HG03520 (cell line): Measurements from ENCODE around the gene KDM1A.
"Not testable (repeated sequence)": the region's sequence is repeated elsewhere in the genome, so short reads cannot be mapped to it uniquely, and the experiment has no call there.

Source experiments
- ATAC-seq: cut with Tn5 transposase; IDR thresholded peaks from one replicate; pipeline ENCODE4 v1.9.1; 2021; ENCODE audit warnings: mild to moderate bottlenecking, moderate library complexity; ENCODE audit not compliant: unreplicated experiment

Gene KDM1A

GRCh38 chr1:23019094-23019862 is at the start of gene KDM1A:
TSS of gene KDM1A (plus strand) at chr1:23019468. CDS start at chr1:23019597, 129 bp downstream.
- ATAC-seq: peak; percentile 86

GRCh38 chr1:22970096-22970495 is 49.2 kb upstream of the KDM1A start:
- ATAC-seq: no peak

- ATAC-seq: no peak
Observed at GRCh38 chr1:22971161-22971560, 48.1 kb upstream of the KDM1A start.

- no peak for ATAC-seq
Observed at GRCh38 chr1:22971611-22972405, 47.5 kb upstream of the KDM1A start.

- no peak for ATAC-seq
Observed at GRCh38 chr1:22972760-22973159, 46.5 kb upstream of the KDM1A start, which contains the start of gene LACTBL1. TSS of gene LACTBL1 (minus strand) at chr1:22972866. CDS start at chr1:22972316, 550 bp downstream.

- no peak for ATAC-seq
Observed at GRCh38 chr1:22975694-22976093, 43.6 kb upstream of the KDM1A start.

- ATAC-seq: no peak
Observed at GRCh38 chr1:22976127-22976460, 43.2 kb upstream of the KDM1A start.

- no peak for ATAC-seq
Observed at GRCh38 chr1:22976461-22977243, 42.6 kb upstream of the KDM1A start.

GRCh38 chr1:22978299-22978698 is 41.0 kb upstream of the KDM1A start:
- no peak for ATAC-seq

GRCh38 chr1:22980471-22980790 is 38.8 kb upstream of the KDM1A start:
- ATAC-seq: not testable (repeated sequence)

- ATAC-seq: no peak
Observed at GRCh38 chr1:22983944-22984343, 35.3 kb upstream of the KDM1A start.

- not testable (repeated sequence) for ATAC-seq
Observed at GRCh38 chr1:22992384-22992783, 26.9 kb upstream of the KDM1A start.

- ATAC-seq: not testable (repeated sequence)
Observed at GRCh38 chr1:22993220-22993795, 26.0 kb upstream of the KDM1A start.

GRCh38 chr1:22995774-22996173 is 23.5 kb upstream of the KDM1A start:
- ATAC-seq: no peak

- ATAC-seq: not testable (repeated sequence)
Observed at GRCh38 chr1:22997528-22997927, 21.7 kb upstream of the KDM1A start.

GRCh38 chr1:23000133-23000532 is 19.1 kb upstream of the KDM1A start:
- not testable (repeated sequence) for ATAC-seq

GRCh38 chr1:23002218-23002617 is 17.1 kb upstream of the KDM1A start:
- ATAC-seq: not testable (repeated sequence)

GRCh38 chr1:23004112-23004511 is 15.2 kb upstream of the KDM1A start:
- ATAC-seq: no peak

GRCh38 chr1:23004769-23005168 is 14.5 kb upstream of the KDM1A start:
- not testable (repeated sequence) for ATAC-seq

GRCh38 chr1:23007106-23007505 is 12.2 kb upstream of the KDM1A start:
- no peak for ATAC-seq

- ATAC-seq: no peak
Observed at GRCh38 chr1:23008901-23009300, 10.4 kb upstream of the KDM1A start.
